ENCODE results near the gene CCDC192.
"Not testable (repeated sequence)": the region's sequence is repeated elsewhere in the genome, so short reads cannot be mapped to it uniquely, and the experiment has no call there.

The CCDC192 gene

GRCh38 chr5:127700237-127700766, 2.9 kb upstream of the CCDC192 start:
- no peak for DNase-seq

- no peak for DNase-seq
These were observed 757 bp upstream of the CCDC192 start for GRCh38 chr5:127702434-127702833.

- DNase-seq, result no peak
These were observed 2.1 kb downstream of the CCDC192 start for GRCh38 chr5:127705120-127705892.

- no peak for DNase-seq
These were observed 3.5 kb downstream of the CCDC192 start for GRCh38 chr5:127706691-127707090.

GRCh38 chr5:127707209-127707608, 4.0 kb downstream of the CCDC192 start:
- no peak for DNase-seq

- DNase-seq, result not testable (repeated sequence)
These were observed 9.9 kb downstream of the CCDC192 start for GRCh38 chr5:127713083-127713482.

- no peak for DNase-seq
These were observed 15.0 kb downstream of the CCDC192 start for GRCh38 chr5:127718181-127718580.

- no peak for DNase-seq
These were observed 20.4 kb downstream of the CCDC192 start for GRCh38 chr5:127723571-127723970.

- DNase-seq, result no peak
These were observed 22.5 kb downstream of the CCDC192 start for GRCh38 chr5:127725673-127726072.

- DNase-seq, result no peak
These were observed 29.8 kb downstream of the CCDC192 start for GRCh38 chr5:127732963-127733362.

- DNase-seq, result not testable (repeated sequence)
These were observed 36.2 kb downstream of the CCDC192 start for GRCh38 chr5:127739348-127739747.

GRCh38 chr5:127739807-127740384, 36.7 kb downstream of the CCDC192 start:
- DNase-seq, result no peak

GRCh38 chr5:127741412-127741811, 38.2 kb downstream of the CCDC192 start:
- DNase-seq, result no peak

- DNase-seq, result no peak
These were observed 41.0 kb downstream of the CCDC192 start for GRCh38 chr5:127744241-127744640.

GRCh38 chr5:127746756-127747155, 43.6 kb downstream of the CCDC192 start:
- DNase-seq, result peak; percentile 1

- not testable (repeated sequence) for DNase-seq
These were observed 49.5 kb downstream of the CCDC192 start for GRCh38 chr5:127752503-127753265.

- no peak for DNase-seq
These were observed 51.1 kb downstream of the CCDC192 start for GRCh38 chr5:127754259-127754658.

- DNase-seq, result no peak
These were observed 51.5 kb downstream of the CCDC192 start for GRCh38 chr5:127754706-127755105.

- DNase-seq, result peak; percentile 1
These were observed 54.4 kb downstream of the CCDC192 start for GRCh38 chr5:127757576-127757975.

GRCh38 chr5:127758766-127759283, 55.6 kb downstream of the CCDC192 start:
- DNase-seq, result no peak

- DNase-seq, result no peak
These were observed 58.7 kb downstream of the CCDC192 start for GRCh38 chr5:127761869-127762268.

- no peak for DNase-seq
These were observed 59.2 kb downstream of the CCDC192 start for GRCh38 chr5:127762412-127762811.

GRCh38 chr5:127766676-127767335, 63.6 kb downstream of the CCDC192 start:
- no peak for DNase-seq
